Testis (tissue), 3 donors: ENCODE measurements around the gene CACNA1S. TPM values are rescaled to one million over a fixed set of nuclear protein-coding genes. Genes with fewer than 3 reads are reported as not detected.

Experiments
- DNase-seq: peaks from one replicate; pipeline ENCODE4 v3.0.0-alpha.2; 2019
- H3K27ac ChIP-seq, 2 donors: fragments of 200-600 bp; sonication (generic); one replicate each; pipeline ENCODE4 v1.5.1; 2019
- H3K27me3 ChIP-seq: fragments of 200-600 bp; sonication (generic); one replicate; pipeline ENCODE4 v1.5.1; 2019
- H3K36me3 ChIP-seq: fragments of 200-600 bp; sonication (generic); one replicate; pipeline ENCODE4 v1.5.1; 2017; ENCODE audit warnings: low read depth; ENCODE audit errors: missing control alignments
- H3K4me1 ChIP-seq: fragments of 200-600 bp; sonication (generic); one replicate; pipeline ENCODE4 v1.5.1; 2019
- H3K4me3 ChIP-seq, 2 donors: fragments of 200-600 bp; sonication (generic); one replicate each; pipeline ENCODE4 v1.5.1; 2017 to 2019
- H3K9me3 ChIP-seq: fragments of 200-600 bp; sonication (generic); one replicate; pipeline ENCODE4 v1.5.1; 2017
- CTCF ChIP-seq, 3 experiments: fragments of 450-650 bp in 2 of 3; fragments of 200-600 bp in 1 of 3; sonication (generic) in 1 of 3; IDR thresholded peaks; one replicate each; pipeline ENCODE4 v1.5.1; 2016 to 2019; ENCODE audit warnings: antibody characterized with exemption in 3 of 3, mild to moderate bottlenecking in 2 of 3, moderate library complexity in 1 of 3
- POLR2A ChIP-seq: fragments of 450-650 bp; IDR thresholded peaks from one replicate; pipeline ENCODE4 v1.6.1; 2017; ENCODE audit warnings: antibody characterized with exemption, mild to moderate bottlenecking, moderate library complexity
- WGBS, 2 donors: methylation state at CpG; one replicate each; pipeline ENCODE4 v1.1.5; 2018; 5-methylcytosine and 5-hydroxymethylcytosine counted together
- intact Hi-C: fragments of 100-400 bp; cut with DNase I; formaldehyde crosslinking; loops from one replicate; pipeline ENCODE4 v1.15.1; 2023; ENCODE audit warnings: low total_unique reads
- polyA plus RNA-seq: library from polyadenylated mRNA; stranded (reverse); fragments of 350-450 nt; fragmentation: Illumina TruSeq; extraction: RNeasy Lipid Tissue Mini Kit (QIAGEN cat#74804); gene quantifications from one replicate; pipeline ENCODE4 v1.2.3, GENCODE V29; 2014; ENCODE audit warnings: low read depth, low replicate concordance; ENCODE audit not compliant: insufficient read depth
- total RNA-seq, 2 donors: library from RNA; depleted of rRNA; stranded (reverse); fragments of >200 nt; gene quantifications; one replicate each; pipeline ENCODE4 v1.2.3, GENCODE V29; 2016

The CACNA1S gene
- total and polyA plus RNA-seq, 3 donors from 2014 or later = 0.08 to 0.87 (median 0.12) TPM

- TF ChIP-seq POLR2A = no peak
- TF ChIP-seq CTCF (IDR thresholded peaks at IDR 0.05) = no peak
- H3K4me1 ChIP-seq = peaks cover 11% of the 10 kb centered on the region
- H3K36me3 ChIP-seq = no peaks in the 10 kb centered on the region
- H3K4me3 ChIP-seq = peak overlapping the region; percentile 15 to 56
- no peak for DNase-seq
- WGBS, 2 donors = 29 to 39% methylated on average over 17 of the region's 17 CpGs
- no peak overlapping the region for H3K27ac ChIP-seq
- intact Hi-C loops = no loop called here
- H3K27me3 ChIP-seq = no peaks in the 10 kb centered on the region
- no peaks in the 10 kb centered on the region for H3K9me3 ChIP-seq
These were observed 88.2 kb downstream of the CACNA1S start for GRCh38 chr1:201023920-201024624.

GRCh38 chr1:201023517-201023902 lies 88.7 kb downstream of the CACNA1S start, which contains the start of gene KIF21B:
KIF21B (minus strand) TSS chr1:201023714; CDS start chr1:201023383, 331 bp downstream.
- Histone ChIP-seq H3K27me3 (no peaks in the 10 kb centered on the region), H3K4me1 (peaks cover 11% of the 10 kb centered on the region), H3K27ac (no peak within 1 kb of the TSS), H3K9me3 (no peaks in the 10 kb centered on the region), H3K36me3 (no peaks in the 10 kb centered on the region), H3K4me3 (peak within 1 kb of the TSS; percentile 56 to 64)
- 5% methylated on average over 24 of the region's 53 CpGs; no CpG with 5 or more reads in 1 of the 2 donors for WGBS, 2 donors
- peak; percentile 90 for DNase-seq
- intact Hi-C loops = no loop called here
- TF ChIP-seq CTCF (IDR thresholded peaks at IDR 0.05) (no peak), POLR2A (no peak)

- no peak for TF ChIP-seq CTCF (IDR thresholded peaks at IDR 0.05)
- TF ChIP-seq POLR2A = no peak
- Histone ChIP-seq H3K36me3 (no peaks in the 10 kb centered on the region), H3K4me1 (peaks cover 7% of the 10 kb centered on the region), H3K27ac (no peak overlapping the region), H3K4me3 (peak overlapping the region; percentile 56 to 64), H3K27me3 (no peaks in the 10 kb centered on the region), H3K9me3 (no peaks in the 10 kb centered on the region)
- no peak for DNase-seq
- intact Hi-C loops = no loop called here
- WGBS, 2 donors = 6 to 7% methylated on average over 19 to 56 of the region's 56 CpGs
These were observed 89.3 kb downstream of the CACNA1S start for GRCh38 chr1:201022820-201023516.

- no peaks in the 10 kb centered on the region for H3K27me3 ChIP-seq
- intact Hi-C loops = no loop called here
- H3K27ac ChIP-seq = no peak overlapping the region
- TF ChIP-seq POLR2A (no peak), CTCF (IDR thresholded peaks at IDR 0.05) (no peak)
- WGBS, 2 donors = 62 to 80% methylated on average over 2 of the region's 2 CpGs
- no peaks in the 10 kb centered on the region for H3K36me3 ChIP-seq
- peak overlapping the region in 1 of 2 donors; percentile 64 for H3K4me3 ChIP-seq
- no peaks in the 10 kb centered on the region for H3K9me3 ChIP-seq
- H3K4me1 ChIP-seq = peaks cover 7% of the 10 kb centered on the region
- DNase-seq = no peak
These were observed 89.8 kb downstream of the CACNA1S start for GRCh38 chr1:201022493-201022819.
